HG03064 (cell line): ENCODE data around the gene ZER1.
"Not testable (repeated sequence)": the region's sequence is repeated elsewhere in the genome, so short reads cannot be mapped to it uniquely, and the experiment has no call there.

Experiments
- ATAC-seq: cut with Tn5 transposase; IDR thresholded peaks from one replicate; pipeline ENCODE4 v1.9.1; 2021; ENCODE audit warnings: low read depth; ENCODE audit not compliant: unreplicated experiment

Gene ZER1

DNA sequence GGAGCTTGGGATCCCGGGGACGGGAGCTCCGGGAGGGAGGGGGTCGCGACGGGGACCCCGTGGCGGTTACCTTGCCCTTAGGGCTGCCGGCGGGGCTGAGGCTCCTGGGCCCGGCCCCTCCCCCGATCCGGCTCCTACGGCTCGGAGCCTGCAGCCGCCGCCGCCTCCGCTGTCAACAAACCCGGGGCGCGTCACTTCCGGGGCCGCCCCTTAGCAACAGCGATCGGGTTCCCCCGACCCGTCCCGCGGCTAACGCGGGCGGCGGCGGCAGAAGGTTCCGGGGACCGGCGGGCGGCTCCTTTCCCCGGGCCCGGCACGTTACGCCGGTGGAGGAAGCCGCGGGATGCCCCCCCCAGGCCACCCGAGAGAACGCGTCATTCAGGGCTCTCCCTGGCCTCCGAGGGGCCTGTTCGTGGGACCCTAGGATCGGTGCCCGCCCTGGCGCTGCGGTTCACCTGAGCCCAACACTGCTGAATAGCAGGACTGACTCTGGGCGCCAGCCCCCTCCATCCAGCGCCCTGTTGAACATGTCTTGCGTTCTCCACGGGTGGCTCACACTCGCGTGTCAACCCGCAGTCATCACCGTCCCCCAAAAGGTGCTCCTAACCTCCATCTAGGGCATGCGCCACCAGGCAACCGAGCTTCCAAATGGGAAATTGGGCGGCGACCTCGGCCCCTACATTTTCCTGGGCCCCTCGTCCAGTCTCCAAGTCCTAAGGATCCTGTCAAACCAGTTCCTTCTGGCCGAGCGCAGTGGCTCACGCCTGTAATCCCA, at the start of gene ZER1:
Gene ZER1, minus strand, starts transcription at position 183 of the 775 bp plus-strand sequence. CDS start 16,362 bp downstream, outside the sequence.
- peak; percentile 82 for ATAC-seq

DNA sequence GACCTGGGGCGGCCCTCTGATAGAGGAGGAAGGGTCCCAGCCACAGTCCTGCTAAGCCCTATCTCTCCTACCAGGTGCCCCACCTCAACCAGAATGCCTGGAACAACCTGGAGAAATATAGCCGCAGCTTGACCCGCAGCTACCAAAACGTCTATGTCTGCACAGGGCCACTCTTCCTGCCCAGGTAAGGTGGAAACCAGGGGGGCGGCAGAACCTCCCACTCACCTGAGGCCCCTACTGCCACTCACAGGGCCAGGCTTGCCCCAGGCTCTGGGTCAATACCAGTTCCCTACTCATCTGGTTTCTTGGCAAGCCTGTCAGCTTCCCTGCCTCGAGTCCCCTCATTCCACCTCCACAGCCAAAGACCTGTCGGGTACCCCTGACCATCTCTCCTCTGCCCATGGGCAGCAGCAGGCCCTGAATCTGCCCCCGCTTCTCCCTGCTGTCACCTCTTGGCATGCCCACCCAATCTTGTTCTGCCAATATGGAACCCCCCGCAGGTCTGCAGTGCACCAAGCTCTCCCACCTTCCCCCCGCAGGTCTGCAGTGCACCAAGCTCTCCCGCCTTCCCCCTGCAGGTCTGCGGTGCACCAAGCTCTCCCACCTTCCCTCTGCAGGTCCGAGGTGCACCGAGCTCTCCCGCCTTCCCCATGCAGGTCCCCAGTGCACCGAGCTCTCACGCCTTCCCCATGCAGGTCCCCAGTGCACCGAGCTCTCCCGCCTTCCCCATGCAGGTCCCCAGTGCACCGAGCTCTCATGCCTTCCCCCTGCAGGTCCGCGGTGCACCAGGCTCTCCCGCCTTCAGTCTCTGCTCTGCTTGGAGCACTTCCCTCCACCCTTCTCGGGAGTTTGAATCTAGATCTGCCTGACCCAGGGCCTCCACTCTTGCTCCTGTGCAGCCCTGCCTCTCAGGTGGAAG, 49.2 kb upstream of the ZER1 start:
- no peak for ATAC-seq

DNA sequence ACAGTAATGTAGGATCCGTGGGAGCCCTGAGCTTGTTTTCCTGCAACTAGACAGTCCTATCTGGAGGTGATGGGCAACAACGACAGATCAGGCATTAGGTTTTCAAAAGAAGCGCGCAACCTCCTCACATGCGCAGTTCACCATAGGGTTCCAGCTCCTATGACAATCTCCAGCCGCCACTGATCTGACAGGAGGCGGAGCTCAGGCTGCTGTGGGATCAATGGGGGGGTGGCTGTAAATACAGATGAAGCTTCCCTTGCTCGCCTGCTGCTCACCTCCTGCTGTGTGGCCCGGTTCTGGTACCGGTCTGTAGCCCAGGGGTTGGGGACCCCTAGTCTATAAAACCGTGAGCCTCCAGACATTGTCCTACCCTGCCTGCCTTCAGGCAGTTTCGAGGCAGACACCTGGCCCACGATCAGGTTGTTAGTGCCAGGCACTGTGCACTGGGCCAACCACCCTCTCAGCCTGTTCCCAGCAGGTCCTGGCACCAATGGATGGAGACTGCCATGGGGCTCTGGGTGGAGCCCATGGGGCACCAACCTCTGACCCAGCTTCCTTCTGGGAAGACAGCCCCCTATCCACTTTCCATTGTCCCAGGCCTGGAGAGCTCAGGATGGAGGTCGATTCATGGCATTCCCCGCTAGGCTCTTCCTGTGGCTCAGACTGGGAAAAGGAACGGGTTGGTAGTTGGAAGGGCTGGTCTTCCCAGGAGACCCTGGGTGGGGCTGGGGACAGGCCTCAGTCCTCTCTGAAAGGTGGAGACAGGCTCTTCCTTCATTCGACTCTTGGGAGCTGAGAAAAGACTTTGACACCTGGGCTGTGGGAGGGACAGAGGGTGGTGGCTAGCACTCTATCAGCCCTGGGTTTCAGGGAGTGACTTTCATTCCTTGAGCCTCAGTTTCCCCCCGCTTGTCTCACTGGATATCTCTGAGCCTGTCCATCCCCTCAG, 48.3 kb upstream of the ZER1 start:
- no peak for ATAC-seq

GRCh38 chr9:128818839-128819715, 47.4 kb upstream of the ZER1 start:
- no peak for ATAC-seq

- ATAC-seq, result no peak
Observed at GRCh38 chr9:128818099-128818838, 46.5 kb upstream of the ZER1 start, which contains the start of gene ENDOG. TSS of gene ENDOG (plus strand) at chr9:128818500. CDS start at chr9:128818685, 185 bp downstream.

- no peak for ATAC-seq
Observed at GRCh38 chr9:128810873-128811272, 39.1 kb upstream of the ZER1 start.

DNA sequence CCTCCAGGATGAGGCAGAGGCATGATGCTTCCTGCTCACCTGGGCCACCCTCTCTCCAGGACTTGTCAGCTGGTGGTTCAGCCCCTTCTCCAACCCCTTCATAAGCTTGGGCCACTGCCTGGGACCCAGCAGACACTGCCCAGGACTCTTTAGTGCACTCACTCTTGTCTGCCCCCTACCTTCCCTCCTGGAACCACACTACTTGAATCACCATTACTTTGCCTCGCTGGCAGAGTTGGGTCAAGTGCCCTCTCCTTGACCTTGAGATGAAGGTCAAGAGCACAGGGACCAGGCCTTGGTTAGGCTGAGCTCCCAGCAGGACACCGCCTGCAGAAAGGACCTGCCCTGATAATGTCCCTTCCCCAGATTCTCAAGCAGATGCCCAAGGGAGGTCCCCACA, 38.1 kb upstream of the ZER1 start:
- no peak for ATAC-seq

- no peak for ATAC-seq
Observed at GRCh38 chr9:128809036-128809599, 37.4 kb upstream of the ZER1 start.

DNA sequence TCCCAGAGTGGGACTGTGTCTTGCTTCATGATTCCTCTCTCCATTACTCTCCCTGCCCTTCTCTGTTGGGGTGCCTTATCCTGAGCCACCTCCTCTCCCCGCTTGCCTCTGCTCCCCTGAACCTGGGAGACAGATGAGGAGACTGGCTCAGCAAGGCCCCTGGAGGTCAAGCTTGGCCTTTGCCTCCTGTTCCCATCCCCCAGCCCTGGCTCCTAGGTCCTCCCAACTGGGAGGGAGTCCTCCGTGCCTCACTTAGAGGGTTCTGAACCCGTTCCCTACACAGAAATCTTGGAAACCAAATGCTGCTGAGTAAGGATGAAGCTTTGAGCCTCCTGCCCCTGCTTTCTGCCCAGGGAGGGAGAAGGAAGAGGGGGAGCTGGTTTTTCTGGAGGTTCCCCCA, 36.8 kb upstream of the ZER1 start:
- no peak for ATAC-seq

GRCh38 chr9:128807827-128808226, 36.1 kb upstream of the ZER1 start:
- no peak for ATAC-seq

- no peak for ATAC-seq
Observed at GRCh38 chr9:128805661-128806060, 33.9 kb upstream of the ZER1 start.

GRCh38 chr9:128802482-128802881, 30.8 kb upstream of the ZER1 start:
- no peak for ATAC-seq

DNA sequence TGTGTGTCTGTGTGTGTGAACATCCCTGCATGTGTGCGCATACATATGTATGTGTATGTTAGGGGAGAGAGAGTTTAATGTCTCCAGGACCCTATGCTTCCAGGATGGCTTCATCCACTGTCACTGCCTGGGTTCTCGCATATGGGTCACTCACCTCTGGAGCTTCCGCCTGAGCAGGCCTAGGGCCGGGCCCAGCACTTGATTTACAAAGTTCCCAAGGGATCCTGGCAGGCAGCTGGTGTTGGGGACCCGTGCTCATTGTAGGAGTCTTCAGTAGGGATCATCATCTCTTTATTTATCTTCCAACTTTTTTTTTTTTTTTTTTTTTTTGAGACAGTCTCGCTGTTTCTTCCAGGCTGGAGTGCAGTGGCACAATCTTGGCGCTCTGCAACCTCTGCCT, 28.3 kb upstream of the ZER1 start:
- ATAC-seq, result no peak

- ATAC-seq, result no peak
Observed at GRCh38 chr9:128798896-128799295, 27.2 kb upstream of the ZER1 start.

- ATAC-seq, result not testable (repeated sequence)
Observed at GRCh38 chr9:128794961-128795360, 23.2 kb upstream of the ZER1 start.

- ATAC-seq, result no peak
Observed at GRCh38 chr9:128792978-128793686, 21.4 kb upstream of the ZER1 start.

DNA sequence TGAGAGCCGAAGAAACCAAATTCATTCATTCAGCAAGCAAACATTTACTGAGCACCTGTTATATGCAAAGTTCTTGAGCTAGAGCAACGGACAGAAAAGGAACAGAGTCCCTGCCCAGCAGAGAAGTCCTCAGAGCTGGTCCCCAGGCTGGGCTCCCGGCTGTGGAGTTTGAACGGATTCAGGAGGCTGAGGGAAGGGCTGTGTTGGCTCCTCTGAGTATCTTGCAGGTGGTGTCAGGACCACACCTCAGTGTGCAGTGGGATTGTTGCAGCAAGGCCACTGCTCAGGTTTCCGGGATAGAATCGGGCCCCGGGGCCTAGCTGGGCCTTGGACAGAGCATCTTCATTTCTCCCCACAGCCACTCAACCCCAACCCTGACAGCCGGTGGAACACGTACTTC, 20.4 kb upstream of the ZER1 start:
- ATAC-seq, result no peak

DNA sequence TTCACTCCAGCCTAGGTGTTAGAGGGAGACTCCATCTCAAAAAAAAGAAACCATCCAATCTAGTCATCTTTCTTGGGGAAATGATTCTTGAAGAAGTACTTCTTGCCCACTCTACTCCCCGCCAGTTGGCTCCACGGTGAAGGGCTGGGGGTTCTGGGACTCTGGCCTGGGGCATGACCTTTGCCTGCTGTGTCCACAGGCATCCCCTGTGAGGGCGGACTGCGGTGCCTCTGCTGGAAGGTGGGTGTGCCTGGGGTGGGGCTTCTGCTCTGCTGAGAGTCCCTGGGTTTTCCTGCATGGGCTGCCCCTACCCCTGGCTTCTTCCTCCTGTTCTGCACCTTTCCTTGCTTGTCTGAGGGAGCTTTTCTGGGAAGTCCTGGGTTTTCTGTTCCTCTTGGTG, 18.8 kb upstream of the ZER1 start:
- ATAC-seq, result no peak
